ENCODE measurements around the gene BLNK.

BLNK gene

DNA sequence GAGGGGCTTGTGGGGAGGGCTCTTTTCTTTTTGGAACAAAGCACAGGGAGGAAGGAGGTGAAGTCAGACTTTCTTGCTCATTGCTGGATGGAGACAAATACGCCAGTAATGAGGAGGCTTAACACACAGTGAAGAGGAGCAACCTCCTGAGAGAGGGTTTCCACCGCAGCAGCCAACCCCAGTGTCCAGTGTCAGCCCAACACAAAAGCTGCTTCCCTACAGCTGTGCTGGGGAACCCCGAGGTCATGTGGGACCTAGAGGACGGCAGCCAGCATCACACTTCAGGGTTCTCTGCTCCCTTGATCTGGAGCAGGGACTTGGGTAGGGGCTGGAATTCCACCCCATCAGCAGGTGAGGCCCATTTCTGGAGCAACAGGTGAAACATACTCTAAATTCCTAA is 7.7 kb downstream of the BLNK start:
- no peak for DNase-seq (ENCODE audit: low read depth)
- H3K4me3 ChIP-seq (ENCODE audit: control insufficient read depth, low read depth, low read length): no peak overlapping the region
- TF ChIP-seq, protein P1, sequence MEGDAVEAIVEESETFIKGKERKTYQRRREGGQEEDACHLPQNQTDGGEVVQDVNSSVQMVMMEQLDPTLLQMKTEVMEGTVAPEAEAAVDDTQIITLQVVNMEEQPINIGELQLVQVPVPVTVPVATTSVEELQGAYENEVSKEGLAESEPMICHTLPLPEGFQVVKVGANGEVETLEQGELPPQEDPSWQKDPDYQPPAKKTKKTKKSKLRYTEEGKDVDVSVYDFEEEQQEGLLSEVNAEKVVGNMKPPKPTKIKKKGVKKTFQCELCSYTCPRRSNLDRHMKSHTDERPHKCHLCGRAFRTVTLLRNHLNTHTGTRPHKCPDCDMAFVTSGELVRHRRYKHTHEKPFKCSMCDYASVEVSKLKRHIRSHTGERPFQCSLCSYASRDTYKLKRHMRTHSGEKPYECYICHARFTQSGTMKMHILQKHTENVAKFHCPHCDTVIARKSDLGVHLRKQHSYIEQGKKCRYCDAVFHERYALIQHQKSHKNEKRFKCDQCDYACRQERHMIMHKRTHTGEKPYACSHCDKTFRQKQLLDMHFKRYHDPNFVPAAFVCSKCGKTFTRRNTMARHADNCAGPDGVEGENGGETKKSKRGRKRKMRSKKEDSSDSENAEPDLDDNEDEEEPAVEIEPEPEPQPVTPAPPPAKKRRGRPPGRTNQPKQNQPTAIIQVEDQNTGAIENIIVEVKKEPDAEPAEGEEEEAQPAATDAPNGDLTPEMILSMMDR (IDR thresholded peaks at IDR 0.05; ENCODE audit: control insufficient read depth, insufficient read depth, low read depth, low read length, missing control alignments): no peak

DNA sequence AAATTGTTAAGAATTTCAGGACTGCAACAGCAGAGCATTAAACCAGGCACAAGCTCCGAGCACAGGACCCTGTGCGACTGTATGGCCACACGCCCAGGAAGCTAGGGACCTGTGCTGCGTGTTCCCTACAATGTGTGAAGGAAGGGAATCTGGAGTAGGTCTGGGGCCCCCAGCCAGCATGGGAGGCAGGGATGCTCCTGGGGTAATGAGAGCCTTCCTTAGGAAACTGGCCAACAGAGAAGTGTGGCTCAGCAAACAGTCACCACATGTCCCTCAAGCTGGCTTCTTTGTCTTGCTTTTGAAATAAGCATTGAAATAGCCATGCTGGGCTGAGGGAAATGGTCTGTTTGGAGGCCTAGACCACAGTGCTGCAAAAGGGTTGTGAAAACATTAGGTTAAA is 8.2 kb downstream of the BLNK start:
- TF ChIP-seq, protein P1 (IDR thresholded peaks at IDR 0.05; ENCODE audit: control insufficient read depth, insufficient read depth, low read depth, low read length, missing control alignments): no peak
- H3K4me3 ChIP-seq (ENCODE audit: control insufficient read depth, low read depth, low read length): no peak overlapping the region
- DNase-seq (ENCODE audit: low read depth): no peak

- DNase-seq (ENCODE audit: low read depth): no peak
- no peak overlapping the region for H3K4me3 ChIP-seq (ENCODE audit: control insufficient read depth, low read depth, low read length)
- TF ChIP-seq, protein P1 (IDR thresholded peaks at IDR 0.05; ENCODE audit: control insufficient read depth, insufficient read depth, low read depth, low read length, missing control alignments): no peak
Measured at GRCh38 chr10:96261930-96262329, 9.4 kb downstream of the BLNK start.

GRCh38 chr10:96261132-96261531 is 10.2 kb downstream of the BLNK start:
- TF ChIP-seq, protein P1 (IDR thresholded peaks at IDR 0.05; ENCODE audit: control insufficient read depth, insufficient read depth, low read depth, low read length, missing control alignments): no peak
- H3K4me3 ChIP-seq (ENCODE audit: control insufficient read depth, low read depth, low read length): no peak overlapping the region
- DNase-seq (ENCODE audit: low read depth): no peak

- TF ChIP-seq, protein P1 (IDR thresholded peaks at IDR 0.05; ENCODE audit: control insufficient read depth, insufficient read depth, low read depth, low read length, missing control alignments): no peak
- no peak overlapping the region for H3K4me3 ChIP-seq (ENCODE audit: control insufficient read depth, low read depth, low read length)
- no peak for DNase-seq (ENCODE audit: low read depth)
Measured at GRCh38 chr10:96260014-96260413, 11.4 kb downstream of the BLNK start.

- TF ChIP-seq, protein P1 (IDR thresholded peaks at IDR 0.05; ENCODE audit: control insufficient read depth, insufficient read depth, low read depth, low read length, missing control alignments): no peak
- no peak overlapping the region for H3K4me3 ChIP-seq (ENCODE audit: control insufficient read depth, low read depth, low read length)
- DNase-seq (ENCODE audit: low read depth): no peak
Measured at GRCh38 chr10:96259150-96259549, 12.2 kb downstream of the BLNK start.

GRCh38 chr10:96257944-96258343 is 13.4 kb downstream of the BLNK start:
- DNase-seq (ENCODE audit: low read depth): no peak
- H3K4me3 ChIP-seq (ENCODE audit: control insufficient read depth, low read depth, low read length): no peak overlapping the region
- TF ChIP-seq, protein P1 (IDR thresholded peaks at IDR 0.05; ENCODE audit: control insufficient read depth, insufficient read depth, low read depth, low read length, missing control alignments): no peak

All from AG09309 (cell line).